22Rv1 (cell line): Measurements from ENCODE around the gene SRP68.

Source experiments
- H3K27ac ChIP-seq: fragments of 450-650 bp; 2 replicates; pipeline ENCODE4 v1.5.1; 2017
- CTCF ChIP-seq: fragments of 450-650 bp; IDR thresholded peaks from 2 replicates; pipeline ENCODE4 v1.5.1; 2017; ENCODE audit warnings: mild to moderate bottlenecking
- ZFX ChIP-seq: fragments of 450-650 bp; IDR thresholded peaks from 2 replicates; pipeline ENCODE4 v1.6.1; 2017; ENCODE audit warnings: antibody characterized with exemption, borderline replicate concordance

Gene SRP68

DNA sequence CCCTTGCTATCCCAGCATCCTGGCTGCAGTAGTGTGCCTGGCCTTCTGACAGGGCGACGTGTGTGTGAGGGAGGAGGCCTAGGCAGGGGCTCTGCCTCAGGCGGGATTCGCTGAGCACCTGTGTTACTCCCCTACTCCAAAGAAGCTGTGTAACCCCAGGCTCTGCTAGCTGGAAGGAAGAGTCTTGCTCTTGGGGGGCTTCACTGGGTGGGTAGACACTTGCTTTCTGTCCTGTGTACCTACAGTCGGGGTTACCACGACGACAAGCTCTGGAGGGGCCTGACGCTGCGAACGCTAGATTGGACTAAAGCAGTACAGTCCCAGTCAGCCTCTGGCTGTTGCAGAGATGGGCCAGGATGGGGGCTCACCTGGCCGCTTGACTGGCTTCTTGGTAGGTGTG lies 21.7 kb upstream of the SRP68 start:
- TF ChIP-seq CTCF (no peak), ZFX (no peak)
- H3K27ac ChIP-seq: no peak overlapping the region

- H3K27ac ChIP-seq: no peak overlapping the region
- TF ChIP-seq CTCF (no peak), ZFX (no peak)
These were observed 20.5 kb upstream of the SRP68 start for GRCh38 chr17:76092526-76093413.

- H3K27ac ChIP-seq: no peak overlapping the region
- TF ChIP-seq ZFX (no peak), CTCF (no peak)
These were observed 19.4 kb upstream of the SRP68 start for GRCh38 chr17:76091526-76092286.

DNA sequence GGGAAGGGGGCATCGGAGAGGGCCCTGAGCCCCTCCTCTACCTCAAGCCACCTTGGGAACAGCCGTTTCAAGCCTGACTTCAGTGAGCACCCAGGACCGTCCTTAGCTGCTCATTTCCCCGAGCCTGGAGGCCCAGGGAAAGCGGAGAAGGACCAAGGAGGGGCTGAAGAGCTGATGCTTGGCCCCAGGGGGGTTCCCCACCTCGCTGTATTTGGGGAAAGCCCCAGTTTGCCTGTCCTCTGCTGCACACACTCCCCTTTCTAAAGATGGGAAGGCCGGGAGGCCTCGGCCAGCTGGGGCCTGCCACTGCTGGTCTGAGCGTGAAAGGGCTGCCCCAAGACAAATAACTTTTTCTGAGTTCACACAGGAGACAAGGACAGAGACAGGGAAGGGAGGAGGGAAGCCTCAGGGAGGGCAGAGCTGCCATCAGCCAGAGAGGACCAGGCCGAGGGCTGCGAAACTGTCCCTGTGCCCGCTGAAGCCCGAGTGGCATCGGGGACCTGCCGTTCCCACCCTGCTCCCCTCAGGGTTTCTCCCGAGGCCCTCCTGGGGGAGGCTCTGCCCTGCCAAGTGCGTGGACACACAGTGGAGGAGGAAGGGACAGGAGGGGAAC lies 18.3 kb upstream of the SRP68 start:
- no peak overlapping the region for H3K27ac ChIP-seq
- no peak for TF ChIP-seq CTCF
- TF ChIP-seq ZFX: no peak

GRCh38 chr17:76089680-76090516 lies 17.6 kb upstream of the SRP68 start:
- no peak for TF ChIP-seq CTCF
- TF ChIP-seq ZFX: no peak
- no peak overlapping the region for H3K27ac ChIP-seq

DNA sequence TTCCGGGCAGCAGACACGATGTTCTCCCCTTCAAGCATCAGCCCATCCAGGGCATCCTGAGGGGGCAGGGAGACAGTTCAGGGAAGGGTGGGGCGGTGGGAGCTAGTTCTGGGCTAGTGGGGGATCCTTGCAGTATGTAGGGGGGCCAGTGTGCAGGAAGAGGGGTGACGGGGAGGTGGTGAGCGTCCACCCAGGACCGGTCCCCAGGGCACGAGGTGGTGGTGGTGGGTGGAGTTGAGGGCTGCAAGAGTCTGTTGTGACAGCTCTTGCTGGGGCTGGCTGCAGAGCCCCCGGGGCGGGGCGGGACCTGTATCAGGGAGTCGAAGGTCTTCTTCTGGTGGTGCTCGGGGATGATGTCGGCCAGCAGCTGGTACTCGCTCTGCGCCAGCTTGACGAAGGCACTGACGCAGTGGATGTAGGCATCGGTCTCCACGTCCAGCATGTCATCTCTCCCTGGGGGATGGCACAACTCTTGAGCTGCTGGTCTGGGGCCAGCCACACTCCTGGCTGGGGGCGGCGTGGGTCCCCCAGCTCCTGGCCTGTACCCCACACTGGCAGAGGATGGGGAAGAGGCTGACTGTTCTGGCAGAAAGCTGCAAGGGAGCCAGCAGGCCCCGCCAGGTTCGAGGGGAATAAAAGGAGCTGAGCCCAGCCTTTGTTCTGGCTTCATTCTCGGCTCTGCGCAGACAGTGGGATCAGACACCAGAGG lies 16.7 kb upstream of the SRP68 start:
- no peak overlapping the region for H3K27ac ChIP-seq
- TF ChIP-seq CTCF: no peak
- TF ChIP-seq ZFX: no peak
